Measurements from ENCODE around the gene CCN5.

The CCN5 gene

GRCh38 chr20:44709380-44709779 lies 5.8 kb upstream of the CCN5 start:
- POLR2A ChIA-PET, result no interaction called here

GRCh38 chr20:44709797-44710196 lies 5.4 kb upstream of the CCN5 start:
- Histone ChIP-seq H3K4me1 (ENCODE audit: control insufficient read depth, insufficient read depth, low read length) (no peaks in the 10 kb centered on the region), H3K36me3 (ENCODE audit: control insufficient read depth in 2 of 2, insufficient read depth in 1 of 2, low read length in 2 of 2) (no peaks in the 10 kb centered on the region), H3K4me3 (ENCODE audit: low read depth, low read length) (no peak overlapping the region), H3K9me3 (ENCODE audit: control insufficient read depth, insufficient read depth, low read depth, low read length) (no peaks in the 10 kb centered on the region), H3K27ac (ENCODE audit: extremely low read depth, low read depth, low read length) (no peak overlapping the region)
- POLR2A ChIA-PET, result interaction anchor here (0.6 kb wide), 1 partner anchor 200 kb away, joined by 3 read pairs; the partner anchor contains the start of gene PABPC1L
- CTCF ChIA-PET, result no interaction called here
- no peak for TF ChIP-seq ELK4 (IDR thresholded peaks at IDR 0.05; ENCODE audit: borderline replicate concordance, low read depth, low read length)
- no peak for TF ChIP-seq ZNF354C (tag by site-specific recombination; IDR thresholded peaks at IDR 0.05; ENCODE audit: borderline replicate concordance, low read depth)
- TF ChIP-seq ZNF600 (tag by site-specific recombination; IDR thresholded peaks at IDR 0.05), result no peak
- no peak for TF ChIP-seq ZNF473 (tag by site-specific recombination; IDR thresholded peaks at IDR 0.05)
- no peak for TF ChIP-seq PRDM1 (tag by site-specific recombination; IDR thresholded peaks at IDR 0.05)
- TF ChIP-seq SP7 (tag by site-specific recombination; IDR thresholded peaks at IDR 0.05), result no peak
- no peak for TF ChIP-seq SALL2 (tag by site-specific recombination; IDR thresholded peaks at IDR 0.05; ENCODE audit: borderline replicate concordance)
- TF ChIP-seq REPIN1 (tag by site-specific recombination; IDR thresholded peaks at IDR 0.05; ENCODE audit: low read depth), result no peak
- TF ChIP-seq MYNN (tag by site-specific recombination; IDR thresholded peaks at IDR 0.05; ENCODE audit: borderline replicate concordance), result no peak
- no peak for TF ChIP-seq KLF7 (tag by site-specific recombination; IDR thresholded peaks at IDR 0.05; ENCODE audit: borderline replicate concordance)
- no peak for TF ChIP-seq FEZF1 (tag by site-specific recombination; IDR thresholded peaks at IDR 0.05)
- TF ChIP-seq ZNF521 (tag by site-specific recombination; IDR thresholded peaks at IDR 0.05), result no peak
- no peak for TF ChIP-seq ZNF280D (tag by site-specific recombination; IDR thresholded peaks at IDR 0.05)
- no peak for TF ChIP-seq BCL6B (tag by site-specific recombination; IDR thresholded peaks at IDR 0.05)

More at GRCh38 chr20:44709380-44709779, 5.8 kb upstream of the CCN5 start:
- Histone ChIP-seq H3K36me3 (ENCODE audit: control insufficient read depth in 2 of 2, insufficient read depth in 1 of 2, low read length in 2 of 2) (no peaks in the 10 kb centered on the region), H3K27ac (ENCODE audit: extremely low read depth, low read depth, low read length) (no peak overlapping the region), H3K4me1 (ENCODE audit: control insufficient read depth, insufficient read depth, low read length) (no peaks in the 10 kb centered on the region), H3K9me3 (ENCODE audit: control insufficient read depth, insufficient read depth, low read depth, low read length) (no peaks in the 10 kb centered on the region), H3K4me3 (ENCODE audit: low read depth, low read length) (no peak overlapping the region)
- CTCF ChIA-PET, result interaction anchor here (0.6 to 0.7 kb wide), 2 partner anchors 14 to 16 kb away, joined by 3 to 4 read pairs; no protein-coding TSS in a partner anchor
- TF ChIP-seq ZNF223 (tag by site-specific recombination; IDR thresholded peaks at IDR 0.05) (no peak), ZNF146 (tag by site-specific recombination; IDR thresholded peaks at IDR 0.05) (no peak), ZFHX2 (tag by site-specific recombination; conservative IDR thresholded peaks at IDR 0.05) (no peak), ZBTB49 (tag by site-specific recombination; IDR thresholded peaks at IDR 0.05; ENCODE audit: low read depth) (no peak), INSM2 (tag by site-specific recombination; IDR thresholded peaks at IDR 0.05) (no peak), SCRT1 (tag by site-specific recombination; IDR thresholded peaks at IDR 0.05; ENCODE audit: borderline replicate concordance) (no peak), ZNF645 (tag by site-specific recombination; IDR thresholded peaks at IDR 0.05) (no peak), KLF16 (tag by site-specific recombination; IDR thresholded peaks at IDR 0.05) (no peak)
